H1 (cell line): ENCODE data around the gene PHLDA3. TPM values are rescaled to one million over a fixed set of nuclear protein-coding genes. Genes with fewer than 3 reads are reported as not detected.

Experiments used
- BRCA1 ChIP-seq: IDR thresholded peaks from 2 replicates; pipeline ENCODE4 v1.6.1; 2012; ENCODE audit warnings: low read depth, low read length, improper control_type of control experiment
- CTBP2 ChIP-seq: IDR thresholded peaks from 2 replicates; pipeline ENCODE4 v1.7.0; 2011; ENCODE audit warnings: borderline replicate concordance, mild to moderate bottlenecking, moderate library complexity, mixed read lengths, low read length; ENCODE audit not compliant: insufficient read depth, insufficient read length
- KDM5A ChIP-seq: fragments of 200-600 bp; IDR thresholded peaks from 2 replicates; pipeline ENCODE4 v1.7.1; 2012; ENCODE audit warnings: mild to moderate bottlenecking, low read length, inconsistent platforms, mixed read lengths
- NRF1 ChIP-seq: IDR thresholded peaks from 2 replicates; pipeline ENCODE4 v1.6.1; 2011; ENCODE audit warnings: mild to moderate bottlenecking, low read depth, low read length, improper control_type of control experiment
- POLR2AphosphoS5 ChIP-seq: IDR thresholded peaks from 2 replicates; pipeline ENCODE4 v1.6.1; 2011; ENCODE audit warnings: low read depth, low read length
- SIRT6 ChIP-seq: IDR thresholded peaks from one replicate; pipeline ENCODE4 v1.7.1; 2012; ENCODE audit warnings: low read length, inconsistent platforms
- SP2 ChIP-seq: IDR thresholded peaks from 2 replicates; pipeline ENCODE4 v1.6.1; 2012; ENCODE audit warnings: mild to moderate bottlenecking, low read length, inconsistent platforms
- polyA plus RNA-seq, 7 experiments: library from polyadenylated mRNA; depleted of rRNA in 3 of 7; stranded (reverse) in 5 of 7; unstranded in 2 of 7; fragments of >200 nt in 5 of 7; fragments of 200-250 nt in 2 of 7; gene quantifications; 1 replicate in 5 of 7; 2 replicates in 1 of 7; 4 replicates in 1 of 7; pipeline versions ENCODE4 v1.2.1 to v1.2.3, GENCODE V29; 2011 to 2013; ENCODE audit warnings: missing spikeins in 2 of 7, mixed read lengths in 2 of 7
- total RNA-seq: library from RNA; stranded (reverse); fragmentation: NEBNext Ultra II Directional; extraction: Animal tissue kit (Norgen Biotek cat#: 25700); gene quantifications from 2 replicates; pipeline ENCODE4 v1.2.1, GENCODE V29; 2021
- TF ChIP-seq, protein P1 (sequence below): fragments of 300-600 bp; sonication (generic); IDR thresholded peaks from 2 replicates; pipeline ENCODE4 v1.7.1; 2012; ENCODE audit warnings: low read length, moderate library complexity, mild to moderate bottlenecking, inconsistent platforms; ENCODE audit not compliant: insufficient replicate concordance
- TF ChIP-seq, protein P2 (sequence below): IDR thresholded peaks from 2 replicates; pipeline ENCODE4 v1.6.1; 2012; ENCODE audit warnings: inconsistent platforms

PHLDA3 gene
- total and polyA plus RNA-seq, 2 of the 8 experiments (the other 6 are each of a cell fraction or from before 2014, with no cell fraction given), result 25.5 to 27.5 TPM

DNA sequence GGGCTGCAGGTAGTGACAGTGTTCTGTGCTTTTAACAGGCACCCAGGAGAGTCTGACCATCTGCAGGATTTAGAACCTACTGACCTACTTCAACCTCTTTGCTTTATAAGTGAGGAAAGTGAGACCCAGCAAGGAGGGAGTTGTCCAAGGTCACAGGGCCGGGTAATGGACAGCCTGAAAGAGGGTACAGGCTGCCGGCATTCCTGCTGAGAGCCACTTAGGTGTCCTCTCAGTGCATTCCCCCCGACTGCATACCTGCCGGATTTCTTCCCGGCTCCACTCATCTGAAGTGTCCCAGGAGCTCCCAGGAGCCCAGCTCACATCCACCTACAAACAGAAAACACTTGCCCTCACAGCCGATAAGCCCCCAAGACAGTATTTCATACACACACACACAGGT is 13.9 kb downstream of the PHLDA3 start (continued):
- TF ChIP-seq, protein P1, sequence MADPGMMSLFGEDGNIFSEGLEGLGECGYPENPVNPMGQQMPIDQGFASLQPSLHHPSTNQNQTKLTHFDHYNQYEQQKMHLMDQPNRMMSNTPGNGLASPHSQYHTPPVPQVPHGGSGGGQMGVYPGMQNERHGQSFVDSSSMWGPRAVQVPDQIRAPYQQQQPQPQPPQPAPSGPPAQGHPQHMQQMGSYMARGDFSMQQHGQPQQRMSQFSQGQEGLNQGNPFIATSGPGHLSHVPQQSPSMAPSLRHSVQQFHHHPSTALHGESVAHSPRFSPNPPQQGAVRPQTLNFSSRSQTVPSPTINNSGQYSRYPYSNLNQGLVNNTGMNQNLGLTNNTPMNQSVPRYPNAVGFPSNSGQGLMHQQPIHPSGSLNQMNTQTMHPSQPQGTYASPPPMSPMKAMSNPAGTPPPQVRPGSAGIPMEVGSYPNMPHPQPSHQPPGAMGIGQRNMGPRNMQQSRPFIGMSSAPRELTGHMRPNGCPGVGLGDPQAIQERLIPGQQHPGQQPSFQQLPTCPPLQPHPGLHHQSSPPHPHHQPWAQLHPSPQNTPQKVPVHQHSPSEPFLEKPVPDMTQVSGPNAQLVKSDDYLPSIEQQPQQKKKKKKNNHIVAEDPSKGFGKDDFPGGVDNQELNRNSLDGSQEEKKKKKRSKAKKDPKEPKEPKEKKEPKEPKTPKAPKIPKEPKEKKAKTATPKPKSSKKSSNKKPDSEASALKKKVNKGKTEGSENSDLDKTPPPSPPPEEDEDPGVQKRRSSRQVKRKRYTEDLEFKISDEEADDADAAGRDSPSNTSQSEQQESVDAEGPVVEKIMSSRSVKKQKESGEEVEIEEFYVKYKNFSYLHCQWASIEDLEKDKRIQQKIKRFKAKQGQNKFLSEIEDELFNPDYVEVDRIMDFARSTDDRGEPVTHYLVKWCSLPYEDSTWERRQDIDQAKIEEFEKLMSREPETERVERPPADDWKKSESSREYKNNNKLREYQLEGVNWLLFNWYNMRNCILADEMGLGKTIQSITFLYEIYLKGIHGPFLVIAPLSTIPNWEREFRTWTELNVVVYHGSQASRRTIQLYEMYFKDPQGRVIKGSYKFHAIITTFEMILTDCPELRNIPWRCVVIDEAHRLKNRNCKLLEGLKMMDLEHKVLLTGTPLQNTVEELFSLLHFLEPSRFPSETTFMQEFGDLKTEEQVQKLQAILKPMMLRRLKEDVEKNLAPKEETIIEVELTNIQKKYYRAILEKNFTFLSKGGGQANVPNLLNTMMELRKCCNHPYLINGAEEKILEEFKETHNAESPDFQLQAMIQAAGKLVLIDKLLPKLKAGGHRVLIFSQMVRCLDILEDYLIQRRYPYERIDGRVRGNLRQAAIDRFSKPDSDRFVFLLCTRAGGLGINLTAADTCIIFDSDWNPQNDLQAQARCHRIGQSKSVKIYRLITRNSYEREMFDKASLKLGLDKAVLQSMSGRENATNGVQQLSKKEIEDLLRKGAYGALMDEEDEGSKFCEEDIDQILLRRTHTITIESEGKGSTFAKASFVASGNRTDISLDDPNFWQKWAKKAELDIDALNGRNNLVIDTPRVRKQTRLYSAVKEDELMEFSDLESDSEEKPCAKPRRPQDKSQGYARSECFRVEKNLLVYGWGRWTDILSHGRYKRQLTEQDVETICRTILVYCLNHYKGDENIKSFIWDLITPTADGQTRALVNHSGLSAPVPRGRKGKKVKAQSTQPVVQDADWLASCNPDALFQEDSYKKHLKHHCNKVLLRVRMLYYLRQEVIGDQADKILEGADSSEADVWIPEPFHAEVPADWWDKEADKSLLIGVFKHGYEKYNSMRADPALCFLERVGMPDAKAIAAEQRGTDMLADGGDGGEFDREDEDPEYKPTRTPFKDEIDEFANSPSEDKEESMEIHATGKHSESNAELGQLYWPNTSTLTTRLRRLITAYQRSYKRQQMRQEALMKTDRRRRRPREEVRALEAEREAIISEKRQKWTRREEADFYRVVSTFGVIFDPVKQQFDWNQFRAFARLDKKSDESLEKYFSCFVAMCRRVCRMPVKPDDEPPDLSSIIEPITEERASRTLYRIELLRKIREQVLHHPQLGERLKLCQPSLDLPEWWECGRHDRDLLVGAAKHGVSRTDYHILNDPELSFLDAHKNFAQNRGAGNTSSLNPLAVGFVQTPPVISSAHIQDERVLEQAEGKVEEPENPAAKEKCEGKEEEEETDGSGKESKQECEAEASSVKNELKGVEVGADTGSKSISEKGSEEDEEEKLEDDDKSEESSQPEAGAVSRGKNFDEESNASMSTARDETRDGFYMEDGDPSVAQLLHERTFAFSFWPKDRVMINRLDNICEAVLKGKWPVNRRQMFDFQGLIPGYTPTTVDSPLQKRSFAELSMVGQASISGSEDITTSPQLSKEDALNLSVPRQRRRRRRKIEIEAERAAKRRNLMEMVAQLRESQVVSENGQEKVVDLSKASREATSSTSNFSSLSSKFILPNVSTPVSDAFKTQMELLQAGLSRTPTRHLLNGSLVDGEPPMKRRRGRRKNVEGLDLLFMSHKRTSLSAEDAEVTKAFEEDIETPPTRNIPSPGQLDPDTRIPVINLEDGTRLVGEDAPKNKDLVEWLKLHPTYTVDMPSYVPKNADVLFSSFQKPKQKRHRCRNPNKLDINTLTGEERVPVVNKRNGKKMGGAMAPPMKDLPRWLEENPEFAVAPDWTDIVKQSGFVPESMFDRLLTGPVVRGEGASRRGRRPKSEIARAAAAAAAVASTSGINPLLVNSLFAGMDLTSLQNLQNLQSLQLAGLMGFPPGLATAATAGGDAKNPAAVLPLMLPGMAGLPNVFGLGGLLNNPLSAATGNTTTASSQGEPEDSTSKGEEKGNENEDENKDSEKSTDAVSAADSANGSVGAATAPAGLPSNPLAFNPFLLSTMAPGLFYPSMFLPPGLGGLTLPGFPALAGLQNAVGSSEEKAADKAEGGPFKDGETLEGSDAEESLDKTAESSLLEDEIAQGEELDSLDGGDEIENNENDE, result no peak
- TF ChIP-seq SIRT6 (no peak), KDM5A (no peak), CTBP2 (no peak), BRCA1 (no peak), SP2 (no peak), POLR2AphosphoS5 (no peak), NRF1 (no peak)
- TF ChIP-seq, protein P2, sequence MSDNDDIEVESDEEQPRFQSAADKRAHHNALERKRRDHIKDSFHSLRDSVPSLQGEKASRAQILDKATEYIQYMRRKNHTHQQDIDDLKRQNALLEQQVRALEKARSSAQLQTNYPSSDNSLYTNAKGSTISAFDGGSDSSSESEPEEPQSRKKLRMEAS, result no peak
